ENCODE measurements around the gene SMYD3.

DNA sequence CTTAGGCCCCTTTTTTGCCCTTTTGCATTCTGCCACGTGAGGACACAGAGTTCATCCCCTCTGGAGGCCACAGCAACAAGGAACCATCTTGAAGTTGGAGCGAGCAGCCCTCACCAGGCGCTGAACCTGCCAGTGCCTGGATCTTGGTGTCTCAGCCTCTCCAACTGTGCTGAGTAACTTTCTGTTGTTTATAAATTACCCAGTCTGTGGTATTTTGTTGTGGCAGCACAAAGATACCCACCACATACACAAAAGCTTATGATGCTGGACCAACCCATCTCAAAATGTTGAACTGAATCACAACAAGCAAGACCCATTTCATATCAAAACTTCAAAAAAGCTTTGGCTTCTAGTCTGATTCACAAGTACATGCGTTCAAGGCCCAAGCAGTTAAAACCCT is 702.4 kb downstream of the SMYD3 start:
- no peak for TF ChIP-seq ZNF274 (IDR thresholded peaks at IDR 0.05; ENCODE audit: low read depth, low read length)
- TF ChIP-seq YY1 (IDR thresholded peaks at IDR 0.05; ENCODE audit: insufficient read depth, insufficient read length) = no peak
